HG02852 (cell line): Measurements from ENCODE around the gene EML4.
"Not testable (repeated sequence)": the region's sequence is repeated elsewhere in the genome, so short reads cannot be mapped to it uniquely, and the experiment has no call there.

Experiments used
- ATAC-seq: cut with Tn5 transposase; IDR thresholded peaks from one replicate; pipeline ENCODE4 v1.9.1; 2021; ENCODE audit warnings: mild to moderate bottlenecking, moderate library complexity; ENCODE audit not compliant: unreplicated experiment

The EML4 gene

DNA sequence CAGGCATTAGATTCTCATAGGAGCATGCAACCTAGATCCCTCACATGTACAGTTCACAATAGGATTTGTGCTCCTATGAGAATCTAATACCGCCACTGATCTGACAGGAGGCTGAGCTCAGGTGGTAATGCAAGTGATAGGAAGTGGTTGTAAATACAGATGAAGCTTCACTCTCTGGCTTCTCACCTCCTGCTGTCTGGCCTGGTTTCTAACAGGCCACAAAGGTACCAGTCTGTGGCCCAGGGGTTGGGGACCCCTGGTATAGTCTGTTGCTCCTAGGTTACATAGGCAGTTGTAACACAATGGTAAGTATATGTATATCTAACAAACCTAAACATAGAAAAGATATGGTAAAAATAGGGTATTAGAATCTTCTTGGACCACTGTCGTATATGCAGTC, 81.8 kb downstream of the EML4 start:
- ATAC-seq = no peak

DNA sequence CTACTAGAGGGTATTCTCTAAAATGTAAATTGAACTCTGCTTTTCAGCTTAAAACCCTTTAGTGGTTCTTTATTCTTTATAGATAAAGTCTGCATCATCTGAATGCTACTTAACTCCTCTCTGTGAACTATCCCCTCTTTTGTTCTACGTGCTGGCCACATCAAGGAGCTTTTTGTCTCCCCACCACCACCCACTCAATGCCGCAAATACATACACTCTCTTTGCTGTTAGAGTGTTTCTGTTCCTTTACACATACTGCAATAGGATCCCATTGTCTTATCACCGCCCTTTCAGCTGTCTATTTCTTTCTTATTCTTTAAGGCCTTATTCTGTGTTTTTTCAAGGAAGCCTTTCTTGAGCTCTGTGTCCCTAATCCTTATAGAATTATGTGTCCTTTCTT, 83.3 kb downstream of the EML4 start:
- no peak for ATAC-seq

GRCh38 chr2:42254186-42254895, 85.2 kb downstream of the EML4 start:
- ATAC-seq = no peak

- ATAC-seq = peak; percentile 76
Measured at GRCh38 chr2:42256505-42256904, 87.4 kb downstream of the EML4 start.

- no peak for ATAC-seq
Measured at GRCh38 chr2:42261518-42262195, 92.5 kb downstream of the EML4 start.

DNA sequence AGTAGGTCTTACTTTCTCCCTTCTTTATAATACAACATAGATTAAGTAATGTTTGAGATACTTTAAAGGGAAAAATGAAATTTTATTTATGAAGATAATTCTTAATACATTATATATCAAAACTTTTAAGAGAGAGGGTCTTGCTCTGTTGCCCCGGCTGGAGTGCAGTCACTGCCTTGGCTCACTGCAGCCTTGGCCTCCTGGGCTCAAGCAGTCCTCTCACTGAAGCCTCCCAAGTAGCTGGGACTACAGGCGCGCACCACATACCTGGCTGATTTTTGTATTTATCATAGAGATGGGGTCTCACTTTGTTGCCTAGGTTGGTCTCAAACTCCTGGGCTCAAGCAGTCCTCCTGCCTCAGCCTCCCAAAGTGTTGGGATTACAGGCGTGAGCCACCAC, 97.1 kb downstream of the EML4 start:
- no peak for ATAC-seq

DNA sequence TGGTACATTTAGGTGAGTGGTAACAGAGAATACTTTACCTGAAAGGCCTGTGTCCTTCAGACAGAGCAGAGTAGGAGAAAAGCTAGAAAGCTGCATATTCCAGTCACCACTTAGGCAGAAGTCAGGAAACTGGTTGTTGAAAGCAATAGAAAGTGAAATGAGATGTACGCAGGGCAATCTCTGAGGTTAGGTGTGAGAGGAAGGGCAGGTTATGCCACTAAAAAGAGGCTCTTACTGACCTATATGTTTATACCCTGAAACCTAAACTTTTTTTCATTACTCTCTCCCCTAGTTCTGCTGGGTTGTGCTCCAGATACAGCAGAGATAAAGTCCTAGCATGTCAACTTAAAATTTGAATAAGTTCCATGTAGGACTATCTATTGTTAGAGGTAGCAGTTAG, 98.4 kb downstream of the EML4 start:
- no peak for ATAC-seq

DNA sequence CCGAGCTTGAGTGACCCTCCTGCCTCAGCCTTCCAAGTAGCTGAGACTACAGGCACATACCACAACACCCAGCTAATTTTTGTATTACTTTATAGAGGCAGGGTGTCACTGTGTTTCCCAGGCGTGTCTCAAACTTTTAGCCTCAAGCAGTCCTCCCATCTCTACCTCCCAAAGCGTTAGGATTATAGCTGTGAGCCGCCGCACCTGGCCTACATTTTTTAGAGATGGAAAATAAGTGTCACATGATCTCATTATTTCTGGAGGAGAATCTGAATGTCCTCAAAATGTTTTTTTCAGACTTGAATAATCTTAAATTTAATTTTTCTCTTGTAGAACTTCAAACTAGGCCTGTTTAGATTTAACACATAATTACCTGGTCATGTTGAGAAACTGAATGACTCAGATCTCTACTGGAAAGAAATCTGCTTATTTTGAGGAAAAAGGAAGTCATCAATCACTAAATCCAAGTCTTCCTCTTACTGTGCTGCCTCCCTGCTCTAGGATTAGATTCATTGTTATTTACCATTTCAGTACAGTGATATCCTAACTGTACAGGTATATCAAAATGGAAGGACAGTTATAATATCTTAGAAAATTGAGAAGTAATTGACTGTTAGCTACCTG, 99.5 kb downstream of the EML4 start:
- ATAC-seq = no peak

- no peak for ATAC-seq
Measured at GRCh38 chr2:42270757-42271156, 101.6 kb downstream of the EML4 start.

GRCh38 chr2:42271246-42271645, 102.1 kb downstream of the EML4 start:
- not testable (repeated sequence) for ATAC-seq

DNA sequence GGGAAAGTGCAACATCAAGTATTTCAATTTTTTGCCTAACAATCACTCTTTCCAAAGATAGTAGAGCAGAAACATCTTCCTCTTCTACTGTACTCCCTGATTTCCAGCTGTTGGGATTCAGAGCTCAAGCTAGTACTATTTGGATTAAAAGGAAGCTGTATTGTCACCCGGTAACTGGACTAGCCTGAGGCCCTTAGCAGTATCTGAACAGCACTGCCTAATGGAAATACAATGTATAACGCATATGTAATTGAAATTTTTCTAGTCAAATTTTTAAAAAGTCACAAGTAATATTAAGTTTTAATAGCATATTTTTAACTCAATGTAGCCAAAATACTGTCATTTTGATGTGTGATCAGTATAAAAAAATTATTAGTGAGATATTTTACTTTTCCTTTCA, 105.7 kb downstream of the EML4 start:
- no peak for ATAC-seq

DNA sequence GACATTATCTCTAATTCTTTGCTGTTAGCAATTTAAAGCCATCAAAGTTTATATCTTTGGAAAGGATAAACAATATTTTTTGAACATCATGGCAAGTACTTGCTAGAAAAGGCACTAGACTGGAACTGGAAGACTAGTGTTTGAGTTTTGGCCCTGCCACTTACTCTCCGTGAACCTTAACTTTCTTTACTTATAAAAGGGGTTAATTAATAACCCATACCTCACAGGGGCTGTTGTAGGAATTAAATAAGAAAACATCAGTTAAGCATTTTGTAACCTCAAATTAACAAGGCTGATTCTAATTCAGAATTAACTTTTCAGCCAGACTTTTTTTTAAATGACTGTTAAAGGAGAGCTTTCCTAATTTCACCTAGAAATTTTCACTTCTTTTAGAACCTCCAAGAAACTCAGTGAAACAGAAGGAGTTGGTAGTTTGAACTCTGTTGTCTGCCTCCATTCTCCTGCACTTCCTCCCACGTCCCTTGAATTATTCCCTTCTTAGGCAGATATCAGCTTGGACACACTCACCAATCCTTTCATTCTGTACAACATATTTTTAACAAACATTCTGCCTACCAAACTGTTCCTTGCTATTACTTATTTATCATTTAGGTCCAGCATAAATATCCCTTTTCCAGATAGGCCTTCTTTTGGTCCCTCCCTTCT, 112.4 kb downstream of the EML4 start:
- no peak for ATAC-seq

GRCh38 chr2:42284019-42284418, 114.9 kb downstream of the EML4 start:
- no peak for ATAC-seq

- no peak for ATAC-seq
Measured at GRCh38 chr2:42286268-42286946, 117.3 kb downstream of the EML4 start.

- no peak for ATAC-seq
Measured at GRCh38 chr2:42288811-42289210, 119.7 kb downstream of the EML4 start.

- no peak for ATAC-seq
Measured at GRCh38 chr2:42289222-42289621, 120.1 kb downstream of the EML4 start.

- ATAC-seq = no peak
Measured at GRCh38 chr2:42290005-42290404, 120.9 kb downstream of the EML4 start.

DNA sequence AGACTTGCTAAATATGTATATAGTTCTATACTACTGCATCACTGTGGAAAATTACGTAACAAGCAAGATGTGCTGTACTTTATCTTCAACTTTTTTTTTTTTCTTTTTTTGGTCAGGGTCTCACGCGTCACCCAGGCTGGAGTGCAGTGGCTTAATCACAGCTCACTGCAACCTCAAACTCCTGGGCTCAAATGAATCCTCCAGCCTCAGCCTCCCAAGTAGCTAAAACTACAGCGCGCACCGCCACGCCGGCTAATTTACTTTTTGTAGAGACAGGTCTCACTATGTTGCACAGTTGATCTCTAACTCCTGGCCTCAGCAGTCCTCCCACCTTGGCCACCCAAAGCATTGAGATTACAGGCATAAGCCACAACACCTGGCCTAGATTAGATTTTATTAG, 123.9 kb downstream of the EML4 start:
- no peak for ATAC-seq

GRCh38 chr2:42296226-42296625, 127.1 kb downstream of the EML4 start:
- ATAC-seq = peak; percentile 76

DNA sequence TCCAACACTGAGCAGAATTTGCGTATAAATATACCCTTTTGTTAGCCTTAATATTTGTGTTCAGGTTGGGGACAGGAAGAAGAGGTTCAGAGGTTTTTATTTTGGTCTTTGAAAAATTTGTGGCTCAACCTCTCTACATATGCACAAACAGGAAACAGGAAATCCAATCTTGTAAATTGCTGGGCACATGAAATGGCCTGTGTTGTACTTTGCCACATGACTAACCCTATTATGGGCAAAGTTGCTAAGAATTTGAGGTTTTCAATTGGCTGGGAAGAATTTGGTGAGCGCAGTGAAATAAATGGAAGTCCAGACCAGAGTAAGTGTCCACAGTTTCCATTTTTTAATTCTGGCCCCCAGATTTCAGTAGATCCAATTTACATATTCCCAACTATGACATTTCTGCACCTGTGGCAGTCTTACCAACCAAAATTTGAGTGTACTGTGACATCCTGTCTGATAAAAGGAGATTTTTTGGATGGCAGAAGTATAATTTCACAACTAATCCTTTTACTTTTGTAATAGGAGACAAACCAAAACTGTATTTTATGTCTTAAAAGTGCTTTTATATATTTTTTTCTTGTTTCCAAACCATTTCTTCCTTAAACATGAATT, 128.3 kb downstream of the EML4 start:
- ATAC-seq = no peak

- no peak for ATAC-seq
Measured at GRCh38 chr2:42298132-42298531, 129.0 kb downstream of the EML4 start.
